ENCODE results near the gene MAP3K2. TPM values are rescaled to one million over a fixed set of nuclear protein-coding genes. Genes with fewer than 3 reads are reported as not detected.

The MAP3K2 gene, protein sequence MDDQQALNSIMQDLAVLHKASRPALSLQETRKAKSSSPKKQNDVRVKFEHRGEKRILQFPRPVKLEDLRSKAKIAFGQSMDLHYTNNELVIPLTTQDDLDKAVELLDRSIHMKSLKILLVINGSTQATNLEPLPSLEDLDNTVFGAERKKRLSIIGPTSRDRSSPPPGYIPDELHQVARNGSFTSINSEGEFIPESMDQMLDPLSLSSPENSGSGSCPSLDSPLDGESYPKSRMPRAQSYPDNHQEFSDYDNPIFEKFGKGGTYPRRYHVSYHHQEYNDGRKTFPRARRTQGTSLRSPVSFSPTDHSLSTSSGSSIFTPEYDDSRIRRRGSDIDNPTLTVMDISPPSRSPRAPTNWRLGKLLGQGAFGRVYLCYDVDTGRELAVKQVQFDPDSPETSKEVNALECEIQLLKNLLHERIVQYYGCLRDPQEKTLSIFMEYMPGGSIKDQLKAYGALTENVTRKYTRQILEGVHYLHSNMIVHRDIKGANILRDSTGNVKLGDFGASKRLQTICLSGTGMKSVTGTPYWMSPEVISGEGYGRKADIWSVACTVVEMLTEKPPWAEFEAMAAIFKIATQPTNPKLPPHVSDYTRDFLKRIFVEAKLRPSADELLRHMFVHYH
- total RNA-seq (95.7 TPM), polyA plus RNA-seq (10 to 100 TPM; 48.4 to 65.7 (median 50.5) TPM)

GRCh38 chr2:127387655-127388422, at the start of gene MAP3K2:
Gene MAP3K2, minus strand, starts transcription at chr2:127387975. Its CDS starts 44,846 bp downstream, at chr2:127343129.
- H3K4me1 Mint-ChIP-seq: peaks cover 43 to 71% (median 52%) of the 10 kb centered on the region in 4 donors
- H3K4me1 ChIP-seq (ENCODE audit: control insufficient read depth, insufficient read depth, low read length, poor library complexity, severe bottlenecking): peaks cover 42% of the 10 kb centered on the region
- no peaks in the 10 kb centered on the region for H3K9me3 ChIP-seq (ENCODE audit: control insufficient read depth in 2 of 2, low read length in 2 of 2)
- peak within 1 kb of the TSS; percentile 88 for H3K4me3 ChIP-seq (ENCODE audit: low read depth, low read length)
- peaks cover 3% of the 10 kb centered on the region for H3K36me3 ChIP-seq (ENCODE audit: control insufficient read depth, insufficient read depth, low read length)
- H3K27me3 ChIP-seq (ENCODE audit: control insufficient read depth, insufficient read depth, low read length): no peaks in the 10 kb centered on the region
- H3K27ac ChIP-seq (ENCODE audit: insufficient read depth, low read length, poor library complexity, severe bottlenecking): peak within 1 kb of the TSS; percentile 100
- peak; percentile 93 to 94 (median 94) for DNase-seq
- H3K4me3 Mint-ChIP-seq: peak within 1 kb of the TSS; percentile 92 to 99 (median 94)
- ATAC-seq (ENCODE audit: low read depth in 2 of 2): peak; percentile 73 to 82
- H3K27me3 Mint-ChIP-seq: no peaks in the 10 kb centered on the region
- H3K9me3 Mint-ChIP-seq: no peaks in the 10 kb centered on the region
- H3K27ac Mint-ChIP-seq: peak within 1 kb of the TSS; percentile 98 to 100 (median 99)
- peaks cover 12% of the 10 kb centered on the region for H3K36me3 Mint-ChIP-seq

- ATAC-seq (ENCODE audit: low read depth in 2 of 2) (no peak), DNase-seq (no peak)
- no peak overlapping the region for H3K27ac Mint-ChIP-seq
- H3K27me3 Mint-ChIP-seq: peaks cover under 1% of the 10 kb centered on the region
- H3K27me3 ChIP-seq (ENCODE audit: control insufficient read depth, insufficient read depth, low read length): no peaks in the 10 kb centered on the region
- H3K9me3 Mint-ChIP-seq: peaks cover 0 to 12% (median 4%) of the 10 kb centered on the region in 7 donors
- H3K4me3 ChIP-seq (ENCODE audit: low read depth, low read length): no peak overlapping the region
- no peaks in the 10 kb centered on the region for H3K36me3 Mint-ChIP-seq
- no peaks in the 10 kb centered on the region for H3K4me1 Mint-ChIP-seq
- no peaks in the 10 kb centered on the region for H3K4me1 ChIP-seq (ENCODE audit: control insufficient read depth, insufficient read depth, low read length, poor library complexity, severe bottlenecking)
- H3K9me3 ChIP-seq (ENCODE audit: control insufficient read depth in 2 of 2, low read length in 2 of 2): peaks cover 2 to 4% of the 10 kb centered on the region in 2 experiments
- no peak overlapping the region for H3K27ac ChIP-seq (ENCODE audit: insufficient read depth, low read length, poor library complexity, severe bottlenecking)
- H3K4me3 Mint-ChIP-seq: no peak overlapping the region
- H3K36me3 ChIP-seq (ENCODE audit: control insufficient read depth, insufficient read depth, low read length): no peaks in the 10 kb centered on the region
Observed at GRCh38 chr2:127437056-127437455, 49.3 kb upstream of the MAP3K2 start.

DNA sequence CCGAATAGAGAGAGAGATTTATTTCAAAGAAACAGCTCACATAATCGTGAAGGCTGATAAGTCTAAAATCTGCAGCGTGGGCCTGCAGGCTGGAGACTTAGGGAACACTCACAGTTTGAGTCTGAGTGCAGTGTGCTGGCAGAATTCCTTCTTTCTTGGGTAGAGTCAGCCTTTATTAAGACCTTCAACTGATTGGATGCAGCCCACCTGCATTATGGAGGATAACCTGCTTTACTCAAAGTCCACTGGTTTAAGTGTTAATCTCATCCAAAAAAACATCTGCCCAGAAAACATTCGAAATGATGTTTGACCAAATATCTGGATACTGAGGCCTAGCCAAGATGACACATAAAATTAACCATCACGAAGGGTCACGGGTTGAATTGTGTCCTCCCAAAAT, 46.7 kb upstream of the MAP3K2 start:
- no peak overlapping the region for H3K4me3 ChIP-seq (ENCODE audit: low read depth, low read length)
- H3K36me3 Mint-ChIP-seq: no peaks in the 10 kb centered on the region
- H3K27ac Mint-ChIP-seq: no peak overlapping the region
- no peak overlapping the region for H3K4me3 Mint-ChIP-seq
- H3K4me1 ChIP-seq (ENCODE audit: control insufficient read depth, insufficient read depth, low read length, poor library complexity, severe bottlenecking): no peaks in the 10 kb centered on the region
- no peaks in the 10 kb centered on the region for H3K27me3 ChIP-seq (ENCODE audit: control insufficient read depth, insufficient read depth, low read length)
- ATAC-seq (ENCODE audit: low read depth in 2 of 2): no peak
- no peaks in the 10 kb centered on the region for H3K4me1 Mint-ChIP-seq
- H3K36me3 ChIP-seq (ENCODE audit: control insufficient read depth, insufficient read depth, low read length): no peaks in the 10 kb centered on the region
- H3K9me3 ChIP-seq (ENCODE audit: control insufficient read depth in 2 of 2, low read length in 2 of 2): no peaks in the 10 kb centered on the region
- no peaks in the 10 kb centered on the region for H3K27me3 Mint-ChIP-seq
- no peak overlapping the region for H3K27ac ChIP-seq (ENCODE audit: insufficient read depth, low read length, poor library complexity, severe bottlenecking)
- H3K9me3 Mint-ChIP-seq: peaks cover 0 to 4% (median 0%) of the 10 kb centered on the region in 7 donors
- DNase-seq: no peak

- no peak for ATAC-seq (ENCODE audit: low read depth in 2 of 2)
Observed at GRCh38 chr2:127431408-127432023, 43.7 kb upstream of the MAP3K2 start.

DNA sequence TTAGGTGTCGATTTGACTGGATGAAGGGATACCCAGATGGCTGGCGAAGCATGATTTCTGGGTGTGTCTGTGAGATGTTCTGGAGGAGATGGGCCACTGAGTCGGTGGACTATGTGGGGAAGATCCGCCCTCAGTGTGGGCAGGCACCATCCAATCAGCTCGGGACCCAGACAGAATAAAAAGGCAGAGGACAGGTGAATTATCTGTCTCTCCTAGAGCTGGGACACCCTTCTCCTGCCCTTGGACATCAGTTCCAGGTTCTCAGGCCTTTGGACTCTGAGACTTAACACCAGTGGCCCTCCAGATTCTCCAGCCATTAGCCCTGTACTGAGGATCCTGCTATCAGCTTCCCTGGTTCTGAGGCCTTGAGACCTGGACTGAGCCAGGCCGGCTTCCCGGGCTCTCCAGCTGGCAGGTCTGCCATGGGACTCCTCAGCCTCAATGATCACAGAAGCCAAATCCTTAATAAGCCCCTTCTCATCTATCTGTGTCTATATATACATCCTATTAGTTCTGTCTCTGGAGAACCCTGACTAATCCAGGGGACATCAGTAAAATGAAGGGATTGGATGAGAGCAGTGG, 42.2 kb upstream of the MAP3K2 start:
- Mint-ChIP-seq H3K27me3 (peaks cover 7% of the 10 kb centered on the region), H3K36me3 (no peaks in the 10 kb centered on the region), H3K4me3 (no peak overlapping the region), H3K9me3 (peaks cover 0 to 2% (median 0%) of the 10 kb centered on the region in 7 donors), H3K27ac (peak overlapping the region in 1 of 3 donors; percentile 66), H3K4me1 (no peaks in the 10 kb centered on the region)
- Histone ChIP-seq H3K27ac (ENCODE audit: insufficient read depth, low read length, poor library complexity, severe bottlenecking) (no peak overlapping the region), H3K4me3 (ENCODE audit: low read depth, low read length) (no peak overlapping the region), H3K27me3 (ENCODE audit: control insufficient read depth, insufficient read depth, low read length) (no peaks in the 10 kb centered on the region), H3K36me3 (ENCODE audit: control insufficient read depth, insufficient read depth, low read length) (no peaks in the 10 kb centered on the region), H3K9me3 (ENCODE audit: control insufficient read depth in 2 of 2, low read length in 2 of 2) (no peaks in the 10 kb centered on the region), H3K4me1 (ENCODE audit: control insufficient read depth, insufficient read depth, low read length, poor library complexity, severe bottlenecking) (no peaks in the 10 kb centered on the region)
- DNase-seq (no peak), ATAC-seq (ENCODE audit: low read depth in 2 of 2) (no peak)

More at GRCh38 chr2:127431408-127432023, 43.7 kb upstream of the MAP3K2 start:
- Mint-ChIP-seq H3K36me3 (no peaks in the 10 kb centered on the region), H3K27me3 (no peaks in the 10 kb centered on the region), H3K4me3 (no peak overlapping the region), H3K27ac (no peak overlapping the region), H3K9me3 (peaks cover 0 to 2% (median 0%) of the 10 kb centered on the region in 7 donors), H3K4me1 (no peaks in the 10 kb centered on the region)
- H3K9me3 ChIP-seq (ENCODE audit: control insufficient read depth in 2 of 2, low read length in 2 of 2): no peaks in the 10 kb centered on the region
- no peak for DNase-seq
- no peak overlapping the region for H3K4me3 ChIP-seq (ENCODE audit: low read depth, low read length)
- no peak overlapping the region for H3K27ac ChIP-seq (ENCODE audit: insufficient read depth, low read length, poor library complexity, severe bottlenecking)
- H3K36me3 ChIP-seq (ENCODE audit: control insufficient read depth, insufficient read depth, low read length): no peaks in the 10 kb centered on the region
- H3K27me3 ChIP-seq (ENCODE audit: control insufficient read depth, insufficient read depth, low read length): no peaks in the 10 kb centered on the region
- no peaks in the 10 kb centered on the region for H3K4me1 ChIP-seq (ENCODE audit: control insufficient read depth, insufficient read depth, low read length, poor library complexity, severe bottlenecking)

- no peaks in the 10 kb centered on the region for H3K36me3 Mint-ChIP-seq
- no peaks in the 10 kb centered on the region for H3K9me3 ChIP-seq (ENCODE audit: control insufficient read depth in 2 of 2, low read length in 2 of 2)
- peaks cover 7% of the 10 kb centered on the region for H3K27me3 Mint-ChIP-seq
Observed at GRCh38 chr2:127429291-127429690, 41.5 kb upstream of the MAP3K2 start.

DNA sequence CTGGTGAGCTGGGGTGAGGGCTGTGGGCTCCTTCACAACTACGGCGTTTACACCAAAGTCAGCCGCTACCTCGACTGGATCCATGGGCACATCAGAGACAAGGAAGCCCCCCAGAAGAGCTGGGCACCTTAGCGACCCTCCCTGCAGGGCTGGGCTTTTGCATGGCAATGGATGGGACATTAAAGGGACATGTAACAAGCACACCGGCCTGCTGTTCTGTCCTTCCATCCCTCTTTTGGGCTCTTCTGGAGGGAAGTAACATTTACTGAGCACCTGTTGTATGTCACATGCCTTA, 41.0 kb upstream of the MAP3K2 start:
- Mint-ChIP-seq H3K4me1 (peaks cover 3 to 4% (median 3%) of the 10 kb centered on the region in 4 donors), H3K9me3 (no peaks in the 10 kb centered on the region), H3K27me3 (peaks cover 11% of the 10 kb centered on the region), H3K27ac (peak overlapping the region in 1 of 3 donors; percentile 58), H3K36me3 (no peaks in the 10 kb centered on the region), H3K4me3 (no peak overlapping the region)
- Histone ChIP-seq H3K27me3 (ENCODE audit: control insufficient read depth, insufficient read depth, low read length) (peaks cover 2% of the 10 kb centered on the region), H3K4me1 (ENCODE audit: control insufficient read depth, insufficient read depth, low read length, poor library complexity, severe bottlenecking) (peaks cover under 1% of the 10 kb centered on the region), H3K9me3 (ENCODE audit: control insufficient read depth in 2 of 2, low read length in 2 of 2) (no peaks in the 10 kb centered on the region), H3K36me3 (ENCODE audit: control insufficient read depth, insufficient read depth, low read length) (no peaks in the 10 kb centered on the region), H3K4me3 (ENCODE audit: low read depth, low read length) (no peak overlapping the region), H3K27ac (ENCODE audit: insufficient read depth, low read length, poor library complexity, severe bottlenecking) (no peak overlapping the region)
- DNase-seq (no peak), ATAC-seq (ENCODE audit: low read depth in 2 of 2) (no peak)

More at GRCh38 chr2:127429291-127429690, 41.5 kb upstream of the MAP3K2 start:
- no peak overlapping the region for H3K4me3 ChIP-seq (ENCODE audit: low read depth, low read length)
- Mint-ChIP-seq H3K9me3 (no peaks in the 10 kb centered on the region), H3K27ac (peak overlapping the region in 1 of 3 donors; percentile 58), H3K4me3 (no peak overlapping the region), H3K4me1 (no peaks in the 10 kb centered on the region)
- H3K27ac ChIP-seq (ENCODE audit: insufficient read depth, low read length, poor library complexity, severe bottlenecking): no peak overlapping the region
- H3K27me3 ChIP-seq (ENCODE audit: control insufficient read depth, insufficient read depth, low read length): no peaks in the 10 kb centered on the region
- DNase-seq (no peak), ATAC-seq (ENCODE audit: low read depth in 2 of 2) (no peak)
- no peaks in the 10 kb centered on the region for H3K4me1 ChIP-seq (ENCODE audit: control insufficient read depth, insufficient read depth, low read length, poor library complexity, severe bottlenecking)
- H3K36me3 ChIP-seq (ENCODE audit: control insufficient read depth, insufficient read depth, low read length): no peaks in the 10 kb centered on the region

All from CD4-positive, CD25-positive, alpha-beta regulatory T cell (primary cell).